Medulla oblongata (tissue), 1 donor: ENCODE results near the gene IDUA.

Experiments used
- DNase-seq: peaks from one replicate; pipeline ENCODE4 v3.0.0-alpha.2; 2015; ENCODE audit errors: extremely low spot score

Gene IDUA

DNA sequence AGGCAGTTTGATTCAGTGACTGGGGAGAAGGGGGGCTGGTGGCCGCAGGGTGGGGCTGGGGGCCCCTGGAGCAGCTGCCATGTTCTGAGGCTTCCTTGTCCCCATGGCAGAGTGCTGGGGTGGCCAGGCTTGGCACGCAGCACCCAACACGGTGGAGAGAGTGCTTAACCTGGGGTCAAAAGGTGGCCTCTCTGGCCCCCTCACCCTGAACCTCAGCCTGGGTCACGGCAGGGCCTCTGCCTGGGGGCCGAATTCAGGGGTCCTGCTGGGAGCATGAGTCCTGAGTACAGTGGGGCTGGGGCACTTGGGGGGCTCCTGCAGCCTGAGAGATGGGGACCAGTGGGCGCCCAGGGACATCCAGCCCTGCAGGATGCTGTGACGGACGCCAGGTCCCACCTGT is 44.5 kb downstream of the IDUA start:
- DNase-seq = no peak

DNA sequence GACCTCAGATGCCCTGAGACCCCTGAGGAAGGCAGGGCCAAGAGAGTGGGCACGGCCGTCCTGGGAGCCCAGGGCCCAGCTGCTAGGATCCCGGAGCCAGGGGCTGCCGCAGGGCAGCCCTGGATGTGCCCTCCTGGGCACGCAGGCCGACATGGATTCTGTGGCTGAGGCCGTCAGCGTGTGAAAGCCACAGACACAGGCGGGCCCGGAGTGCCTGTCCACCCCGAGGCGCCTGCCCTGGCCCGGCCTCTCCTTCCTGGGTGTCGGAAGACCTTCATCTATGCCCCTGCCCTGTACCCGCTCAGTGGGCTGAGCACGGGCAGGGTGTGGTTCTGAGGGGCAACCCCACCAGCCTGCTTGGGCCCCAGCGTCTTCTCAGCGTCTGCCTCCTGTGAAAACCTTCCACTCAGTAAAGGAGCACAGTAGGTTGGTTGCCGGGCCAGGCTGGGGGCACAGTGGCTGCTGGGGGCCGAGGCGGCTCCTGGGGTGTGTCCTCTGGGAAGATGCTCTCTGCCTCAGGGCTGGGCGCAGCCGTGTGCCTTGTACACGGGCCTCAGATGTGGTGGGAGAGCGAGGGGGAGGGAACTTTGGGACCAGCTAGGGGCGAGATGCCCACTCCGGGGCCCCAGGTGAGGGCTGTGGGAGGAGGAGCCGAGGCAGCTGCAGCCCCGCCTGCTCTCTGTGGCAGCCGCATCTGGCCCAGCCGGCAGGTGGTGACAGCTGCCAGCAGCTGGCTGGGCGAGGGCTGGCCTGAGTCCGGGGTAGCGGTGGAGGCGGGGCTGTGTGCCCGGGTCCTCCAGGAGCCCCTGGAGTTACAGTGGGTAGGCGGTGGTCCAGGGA is 45.3 kb downstream of the IDUA start:
- DNase-seq = no peak

DNA sequence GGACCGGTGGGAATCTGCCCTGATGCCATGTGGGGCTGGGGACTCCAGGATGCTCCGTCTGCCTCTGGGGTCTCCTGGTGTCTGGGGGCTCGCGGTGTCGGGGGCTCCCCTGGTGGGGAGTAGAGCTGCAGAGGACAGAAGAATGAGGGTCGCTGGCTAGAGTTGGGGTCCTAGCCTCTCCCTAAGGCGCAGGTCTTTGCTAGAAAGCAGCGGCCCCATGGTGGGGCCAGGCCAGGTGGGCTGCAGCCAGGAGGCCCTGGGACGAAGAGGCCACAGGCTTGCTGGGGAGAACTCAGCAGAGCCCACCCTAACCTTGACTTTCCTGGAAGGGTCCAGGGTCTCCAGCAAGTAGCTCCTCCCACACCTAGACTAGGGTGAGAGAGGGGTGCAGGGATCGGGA is 46.0 kb downstream of the IDUA start:
- no peak for DNase-seq

- peak; percentile 85 for DNase-seq
Observed at GRCh38 chr4:1033840-1034551, 47.2 kb downstream of the IDUA start.

DNA sequence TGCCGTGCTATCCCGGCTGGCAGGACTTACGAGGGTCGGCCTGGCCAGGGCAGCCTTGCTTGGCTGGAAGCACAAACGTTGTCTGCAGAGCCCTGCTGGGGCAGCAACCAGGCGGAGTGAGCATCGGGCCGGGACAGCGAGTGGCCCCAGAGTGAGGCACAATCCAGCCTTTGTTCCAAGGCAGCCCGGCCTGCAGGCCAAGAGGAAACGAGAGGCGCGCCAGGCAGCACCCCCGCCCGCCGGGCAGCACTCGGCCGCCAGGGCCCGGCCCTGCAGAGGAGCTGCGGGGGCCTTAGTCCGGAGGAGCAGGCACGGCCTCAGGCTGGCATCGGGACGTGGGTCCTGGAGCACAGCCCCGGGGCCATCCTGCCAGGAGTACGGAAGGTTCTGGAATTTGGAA is 48.7 kb downstream of the IDUA start:
- peak; percentile 93 for DNase-seq

GRCh38 chr4:1036095-1036494 is 49.3 kb downstream of the IDUA start:
- no peak for DNase-seq

DNA sequence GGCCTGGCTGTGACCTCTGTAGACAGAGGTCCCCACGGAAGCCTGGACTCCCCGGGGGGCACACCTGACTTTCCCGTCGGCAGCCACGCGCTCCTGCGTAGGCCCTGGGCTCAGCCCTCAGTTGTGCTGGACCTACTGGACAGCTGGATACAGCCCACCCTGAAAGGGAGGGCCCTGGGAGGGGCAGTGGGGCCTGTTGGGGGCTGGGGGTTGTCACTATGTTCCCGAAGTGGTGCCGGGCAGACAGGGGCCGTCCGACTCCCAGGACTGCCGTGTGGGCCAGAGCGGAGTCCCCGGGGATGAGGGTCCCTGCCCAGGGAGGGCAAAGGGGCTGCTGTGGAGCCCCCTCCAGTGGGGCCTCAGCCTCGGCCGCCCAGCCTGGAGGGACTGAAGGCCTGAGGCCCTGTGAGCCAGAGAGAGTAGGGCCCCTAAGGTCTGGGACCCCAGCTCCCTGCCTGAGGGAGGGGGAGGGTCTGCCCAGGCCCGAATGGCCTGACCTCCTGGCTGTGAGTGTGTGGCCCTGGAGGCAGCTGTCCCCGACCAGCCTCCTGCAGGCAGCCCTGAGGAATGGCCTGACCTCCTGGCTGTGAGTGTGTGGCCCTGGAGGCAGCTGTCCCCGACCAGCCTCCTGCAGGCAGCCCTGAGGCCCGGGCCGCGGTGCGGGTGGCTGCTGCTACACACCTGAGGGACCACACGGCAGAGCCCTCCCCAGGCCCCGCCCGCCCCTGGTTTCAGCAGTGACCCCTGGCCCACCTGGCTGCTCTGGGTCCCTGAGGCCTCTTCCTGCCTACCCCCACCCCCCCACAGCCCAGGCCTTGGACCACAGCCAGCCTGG is 50.3 kb downstream of the IDUA start:
- no peak for DNase-seq

DNA sequence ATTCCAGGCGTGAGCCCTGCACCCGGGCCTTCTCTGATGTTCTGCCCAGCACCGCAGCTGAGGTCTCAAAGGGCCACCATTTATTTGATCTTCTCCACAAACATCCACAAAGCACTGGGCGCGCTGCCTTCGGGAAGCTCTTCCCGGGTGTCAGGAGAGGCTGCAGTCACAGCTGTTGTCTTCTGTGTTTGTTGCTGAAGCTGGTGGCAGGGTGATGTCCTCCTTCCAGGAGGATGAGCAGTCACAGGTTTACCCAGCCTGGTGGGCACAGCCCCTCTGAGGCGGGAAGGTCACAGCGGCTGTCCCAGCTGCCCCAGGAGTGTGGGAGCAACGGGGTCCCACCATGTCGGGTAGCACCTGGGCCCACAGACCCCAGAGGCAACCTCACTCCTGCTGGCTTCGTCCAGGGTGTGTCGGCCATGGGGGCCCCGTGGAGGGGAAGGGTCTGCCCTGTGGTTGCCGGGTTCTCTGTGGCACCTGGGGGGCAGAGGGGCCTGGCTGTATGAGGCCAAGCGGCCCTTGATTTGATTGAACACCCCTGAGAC is 52.2 kb downstream of the IDUA start:
- no peak for DNase-seq

- DNase-seq = no peak
Observed at GRCh38 chr4:1039493-1040343, 52.9 kb downstream of the IDUA start.

DNA sequence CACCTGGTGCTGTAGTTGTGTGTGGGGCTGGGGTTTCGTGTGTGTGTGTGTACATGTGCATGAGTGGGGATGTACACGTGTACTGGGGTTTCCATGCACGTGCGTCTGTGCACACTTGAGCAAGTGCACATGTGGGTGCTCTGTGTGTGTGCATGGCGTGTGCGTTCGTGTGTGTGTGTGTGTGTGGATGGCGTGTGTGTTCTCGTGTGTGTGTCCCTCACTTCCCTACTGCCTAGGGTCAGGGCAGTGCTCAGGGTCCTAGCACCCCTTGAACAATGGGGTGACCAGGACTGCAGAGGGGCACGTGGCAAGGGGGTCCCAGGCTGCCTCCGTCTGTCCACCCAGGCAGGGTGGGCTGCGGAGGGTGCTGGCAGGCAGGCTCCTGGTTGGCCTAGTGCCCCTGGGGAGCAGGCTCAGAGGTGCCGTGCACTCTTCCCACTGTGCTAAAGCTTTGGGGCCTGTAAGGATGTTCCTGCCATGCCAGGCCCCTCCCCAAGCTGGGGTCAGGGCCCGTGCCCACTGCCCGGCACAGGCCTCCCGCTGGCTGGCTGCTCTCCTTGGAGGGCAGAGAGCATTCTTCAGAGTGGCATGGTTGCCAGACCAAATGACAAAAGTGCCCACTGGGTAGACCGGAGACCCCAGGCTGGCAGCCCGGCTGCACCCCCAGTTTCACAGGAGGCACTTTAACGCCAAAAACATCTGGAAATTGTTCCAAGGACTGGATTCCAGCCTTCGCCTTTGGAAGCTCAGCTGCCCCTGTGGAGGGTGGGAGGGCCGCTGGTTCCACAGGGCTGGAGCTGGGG is 53.7 kb downstream of the IDUA start:
- no peak for DNase-seq

DNA sequence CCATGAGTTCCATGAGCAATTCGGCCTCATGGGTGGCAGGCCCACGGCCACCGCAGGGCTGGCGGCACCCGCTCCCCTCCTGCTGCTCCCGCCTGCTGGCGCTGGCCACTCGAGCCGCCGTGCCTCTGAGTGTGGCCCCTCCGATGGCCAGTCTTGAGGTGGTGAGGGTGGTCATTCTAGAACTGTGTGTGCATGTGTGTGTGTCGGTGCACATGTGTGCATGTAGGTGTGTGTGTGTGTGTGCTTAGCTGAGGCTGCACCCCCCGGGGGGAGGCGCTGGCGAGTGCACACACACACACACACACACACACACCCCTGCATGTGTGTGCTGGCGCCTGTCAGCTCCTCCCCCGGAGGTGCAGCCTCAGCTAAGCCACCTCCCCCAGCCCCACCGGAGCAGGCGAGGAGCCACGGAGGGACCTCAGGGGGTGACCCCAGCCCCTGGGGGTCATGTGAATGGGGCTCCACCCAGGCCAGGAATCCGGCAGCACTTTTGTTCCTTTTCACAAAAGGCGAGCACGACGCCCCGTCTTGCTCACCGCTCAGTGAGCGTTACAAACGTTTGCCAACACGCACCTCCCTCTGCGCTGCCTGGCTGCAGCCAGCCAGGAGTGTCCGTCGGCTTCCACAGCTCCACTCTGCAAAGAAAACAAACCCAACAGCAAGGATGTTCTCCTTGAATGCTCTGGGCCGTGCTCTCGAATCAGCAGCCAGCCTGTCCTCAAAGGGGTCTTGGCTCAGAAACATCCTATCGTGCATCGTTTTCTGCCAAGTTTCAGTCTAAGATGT is 54.5 kb downstream of the IDUA start:
- no peak for DNase-seq

DNA sequence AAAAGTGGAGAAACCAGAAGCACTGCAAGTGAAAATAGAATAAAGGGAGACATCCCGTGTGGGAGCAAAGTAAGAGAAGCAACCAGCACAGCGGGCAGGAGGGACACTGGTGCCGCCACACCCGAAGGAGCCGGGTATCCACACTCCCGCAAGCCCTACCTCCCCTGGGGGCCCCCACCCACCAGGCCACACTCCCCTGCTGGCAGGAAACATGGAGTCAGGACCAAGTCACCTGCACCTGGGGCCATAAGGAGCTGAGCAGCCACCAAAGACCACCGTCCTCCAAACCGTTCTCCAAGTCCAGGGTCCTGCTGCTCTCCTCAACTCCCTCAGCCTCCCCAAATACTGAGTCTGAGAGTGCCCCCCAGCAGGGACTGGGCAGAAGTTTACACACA is 55.1 kb downstream of the IDUA start:
- no peak for DNase-seq

- DNase-seq = no peak
Observed at GRCh38 chr4:1042352-1043055, 55.7 kb downstream of the IDUA start.

- no peak for DNase-seq
Observed at GRCh38 chr4:1043162-1043561, 56.3 kb downstream of the IDUA start.

GRCh38 chr4:1043651-1044468 is 57.0 kb downstream of the IDUA start:
- DNase-seq = peak; percentile 85

GRCh38 chr4:1044469-1045192 is 57.8 kb downstream of the IDUA start:
- DNase-seq = no peak

- DNase-seq = no peak
Observed at GRCh38 chr4:1045193-1045594, 58.4 kb downstream of the IDUA start.
